WTC11 (cell line): ENCODE results near the gene SPI1. TPM values are rescaled to one million over a fixed set of nuclear protein-coding genes. Genes with fewer than 3 reads are reported as not detected.
A peak's percentile ranks its signal among the peaks of the same experiment; 100 is the strongest.

Experiments
- ATAC-seq: fragments of 200-7000 bp; cut with Tn5 transposase; 2 replicates; pipeline ENCODE4 v1.10.0; 2021; ENCODE audit warnings: mild to moderate bottlenecking, moderate library complexity
- CTCF ChIA-PET: fragments of 300-600 bp; sonication (Branson Sonifier 250); formaldehyde crosslinking; loops from one replicate; lab custom pipeline; 2021; ENCODE audit warnings: antibody characterized with exemption; lab: Charles Lee
- POLR2A ChIA-PET: fragments of 350-600 bp; sonication (Branson Sonifier 250); formaldehyde crosslinking; loops from one replicate; lab custom pipeline; 2021; ENCODE audit warnings: antibody characterized with exemption; lab: Charles Lee
- DNase-seq: peaks from one replicate; pipeline ENCODE4 v3.0.0; 2021; ENCODE audit warnings: low spot score
- H3K27ac Mint-ChIP-seq: 2 replicates; pipeline ENCODE4 v1.8.0; 2021; ENCODE audit warnings: mixed read lengths
- H3K27me3 Mint-ChIP-seq: 2 replicates; pipeline ENCODE4 v1.8.0; 2021; ENCODE audit warnings: low read depth, mild to moderate bottlenecking, moderate library complexity, mixed read lengths
- H3K36me3 Mint-ChIP-seq: 2 replicates; pipeline ENCODE4 v1.8.0; 2021; ENCODE audit warnings: mixed read lengths
- H3K4me1 Mint-ChIP-seq: 2 replicates; pipeline ENCODE4 v1.8.0; 2022; ENCODE audit warnings: mixed read lengths
- H3K4me3 Mint-ChIP-seq: 2 replicates; pipeline ENCODE4 v1.8.0; 2021; ENCODE audit warnings: mild to moderate bottlenecking, moderate library complexity, mixed read lengths
- H3K9me3 Mint-ChIP-seq: 2 replicates; pipeline ENCODE4 v1.8.0; 2021; ENCODE audit warnings: mixed read lengths
- ESRRA ChIP-seq: sonication (generic); formaldehyde crosslinking; IDR thresholded peaks from 2 replicates; pipeline ENCODE4 v1.8.1; 2022; ENCODE audit warnings: mild to moderate bottlenecking, missing genetic modification reagents, borderline replicate concordance
- FOXJ3 ChIP-seq: sonication (generic); formaldehyde crosslinking; IDR thresholded peaks from 2 replicates; pipeline ENCODE4 v1.9.0; 2021; ENCODE audit warnings: missing genetic modification reagents, mild to moderate bottlenecking, borderline replicate concordance
- FOXP1 ChIP-seq: sonication (generic); formaldehyde crosslinking; IDR thresholded peaks from 2 replicates; pipeline ENCODE4 v1.8.0; 2022; ENCODE audit warnings: missing genetic modification reagents, mild to moderate bottlenecking, moderate library complexity, borderline replicate concordance
- GRHL2 ChIP-seq: fragments of 250-450 bp; sonication (Bioruptor Pico); IDR thresholded peaks from 2 replicates; pipeline ENCODE4 v1.8.0; 2022; ENCODE audit warnings: mild to moderate bottlenecking, moderate library complexity; ENCODE audit not compliant: insufficient replicate concordance, severe bottlenecking
- GTF2I ChIP-seq: fragments of 250-450 bp; sonication (Bioruptor Pico); conservative IDR thresholded peaks from 2 replicates; pipeline ENCODE4 v1.4.0; 2021; ENCODE audit warnings: mild to moderate bottlenecking
- IRF2 ChIP-seq: sonication (generic); formaldehyde crosslinking; IDR thresholded peaks from 2 replicates; pipeline ENCODE4 v1.8.0; 2022; ENCODE audit warnings: low read depth, missing genetic modification reagents, borderline replicate concordance
- JAZF1 ChIP-seq: fragments of 250-450 bp; sonication (Bioruptor Pico); IDR thresholded peaks from 2 replicates; pipeline ENCODE4 v1.9.0; 2021; ENCODE audit warnings: moderate library complexity, mild to moderate bottlenecking, inconsistent platforms
- MYBL2 ChIP-seq: sonication (generic); formaldehyde crosslinking; IDR thresholded peaks from 2 replicates; pipeline ENCODE4 v1.8.1; 2023; ENCODE audit warnings: mild to moderate bottlenecking, moderate library complexity, missing genetic modification reagents
- NFYB ChIP-seq: sonication (generic); formaldehyde crosslinking; conservative IDR thresholded peaks from 2 replicates; pipeline ENCODE4 v1.8.0; 2022; ENCODE audit warnings: low read depth, missing genetic modification reagents
- SMAD3 ChIP-seq: sonication (generic); formaldehyde crosslinking; IDR thresholded peaks from 2 replicates; pipeline ENCODE4 v1.8.0; 2022; ENCODE audit warnings: missing genetic modification reagents, mild to moderate bottlenecking, borderline replicate concordance
- SP1 ChIP-seq: sonication (generic); formaldehyde crosslinking; conservative IDR thresholded peaks from 2 replicates; pipeline ENCODE4 v1.8.1; 2022; ENCODE audit warnings: missing genetic modification reagents
- TP53 ChIP-seq: sonication (generic); formaldehyde crosslinking; IDR thresholded peaks from 2 replicates; pipeline ENCODE4 v1.8.1; 2023; ENCODE audit warnings: mild to moderate bottlenecking, missing genetic modification reagents
- ZNF121 ChIP-seq: sonication (generic); formaldehyde crosslinking; IDR thresholded peaks from 2 replicates; pipeline ENCODE4 v1.8.0; 2023; ENCODE audit warnings: missing genetic modification reagents
- ZNF263 ChIP-seq: sonication (generic); formaldehyde crosslinking; IDR thresholded peaks from 2 replicates; pipeline ENCODE4 v1.8.1; 2022; ENCODE audit warnings: low read depth, mild to moderate bottlenecking, moderate library complexity, missing genetic modification reagents
- ZNF416 ChIP-seq: fragments of 250-450 bp; sonication (Bioruptor Pico); IDR thresholded peaks from 2 replicates; pipeline ENCODE4 v1.9.0; 2021; ENCODE audit warnings: mild to moderate bottlenecking, inconsistent platforms
- ZNF671 ChIP-seq: fragments of 250-450 bp; sonication (Bioruptor Pico); IDR thresholded peaks from 2 replicates; pipeline ENCODE4 v1.8.0; 2021; ENCODE audit warnings: mild to moderate bottlenecking
- total RNA-seq: library from RNA; stranded (reverse); gene quantifications from 3 replicates; pipeline ENCODE4 v1.2.3, GENCODE V29; 2021
- TF ChIP-seq, protein P1 (sequence below): sonication (generic); formaldehyde crosslinking; IDR thresholded peaks from 2 replicates; pipeline ENCODE4 v1.8.1; 2023; ENCODE audit warnings: mild to moderate bottlenecking, missing genetic modification reagents
- TF ChIP-seq, protein P2 (sequence below): fragments of 250-450 bp; sonication (Bioruptor Pico); IDR thresholded peaks from 2 replicates; pipeline ENCODE4 v1.9.0; 2021; ENCODE audit warnings: mild to moderate bottlenecking
- TF ChIP-seq, protein P3 (sequence below): fragments of 250-450 bp; sonication (Bioruptor Pico); IDR thresholded peaks from 2 replicates; pipeline ENCODE4 v1.9.0; 2021; ENCODE audit warnings: mild to moderate bottlenecking
- TF ChIP-seq, protein P4 (sequence below): sonication (generic); formaldehyde crosslinking; IDR thresholded peaks from 2 replicates; pipeline ENCODE4 v1.8.1; 2022; ENCODE audit warnings: missing genetic modification reagents, borderline replicate concordance
- TF ChIP-seq, protein P5 (sequence below): sonication (generic); formaldehyde crosslinking; IDR thresholded peaks from 2 replicates; pipeline ENCODE4 v1.8.1; 2022; ENCODE audit warnings: mild to moderate bottlenecking, moderate library complexity, missing genetic modification reagents

The SPI1 gene
- total RNA-seq, 1 experiment from 2014 or later: 0.59 TPM

DNA sequence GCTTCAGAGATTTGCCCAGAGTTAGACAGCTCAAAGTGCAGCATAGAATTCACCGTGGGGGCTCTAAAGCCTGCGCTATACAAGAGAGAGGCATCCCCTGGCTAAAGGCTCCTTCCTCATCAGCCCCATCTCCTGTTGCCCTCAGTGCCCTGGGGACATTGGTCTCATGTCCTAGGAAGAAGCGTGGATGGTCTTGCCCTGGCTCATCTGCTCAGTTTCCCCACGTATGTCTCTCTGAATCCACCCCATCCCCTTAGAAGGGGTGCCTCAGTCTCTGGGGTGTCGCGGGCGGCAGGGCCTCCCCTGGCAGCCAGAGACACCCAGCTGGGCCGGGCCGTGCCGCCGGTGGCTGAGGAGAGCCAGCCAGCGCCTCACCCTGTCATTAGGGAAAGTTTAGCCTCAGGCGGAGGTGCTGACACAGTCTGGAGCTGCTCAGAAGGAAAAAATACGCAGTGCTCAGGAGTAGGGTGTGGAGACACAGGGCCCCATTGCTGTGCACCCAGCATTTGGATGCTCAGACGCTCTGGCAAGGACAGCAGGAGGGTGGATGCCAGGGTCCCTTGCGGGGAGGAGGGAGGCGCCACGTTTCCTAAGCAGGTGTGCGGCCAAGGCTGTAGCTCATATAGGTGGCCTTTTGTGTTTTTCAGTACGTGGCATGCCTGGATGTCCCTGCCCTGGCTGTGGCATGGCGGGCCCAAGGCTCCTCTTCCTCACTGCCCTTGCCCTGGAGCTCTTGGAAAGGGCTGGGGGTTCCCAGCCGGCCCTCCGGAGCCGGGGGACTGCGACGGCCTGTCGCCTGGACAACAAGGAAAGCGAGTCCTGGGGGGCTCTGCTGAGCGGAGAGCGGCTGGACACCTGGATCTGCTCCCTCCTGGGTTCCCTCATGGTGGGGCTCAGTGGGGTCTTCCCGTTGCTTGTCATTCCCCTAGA, 31.4 kb upstream of the SPI1 start:
- peak overlapping the region; percentile 92 for H3K4me3 Mint-ChIP-seq
- DNase-seq: no peak
- POLR2A ChIA-PET: no interaction called here
- no peaks in the 10 kb centered on the region for H3K9me3 Mint-ChIP-seq
- H3K36me3 Mint-ChIP-seq: peaks cover 9% of the 10 kb centered on the region; the same call in 1 of the 2 replicates
- no peak overlapping the region for H3K27ac Mint-ChIP-seq
- no peak for TF ChIP-seq GRHL2 (CRISPR knock-in tag)
- TF ChIP-seq ESRRA (CRISPR knock-in tag): no peak
- TF ChIP-seq, protein P1, sequence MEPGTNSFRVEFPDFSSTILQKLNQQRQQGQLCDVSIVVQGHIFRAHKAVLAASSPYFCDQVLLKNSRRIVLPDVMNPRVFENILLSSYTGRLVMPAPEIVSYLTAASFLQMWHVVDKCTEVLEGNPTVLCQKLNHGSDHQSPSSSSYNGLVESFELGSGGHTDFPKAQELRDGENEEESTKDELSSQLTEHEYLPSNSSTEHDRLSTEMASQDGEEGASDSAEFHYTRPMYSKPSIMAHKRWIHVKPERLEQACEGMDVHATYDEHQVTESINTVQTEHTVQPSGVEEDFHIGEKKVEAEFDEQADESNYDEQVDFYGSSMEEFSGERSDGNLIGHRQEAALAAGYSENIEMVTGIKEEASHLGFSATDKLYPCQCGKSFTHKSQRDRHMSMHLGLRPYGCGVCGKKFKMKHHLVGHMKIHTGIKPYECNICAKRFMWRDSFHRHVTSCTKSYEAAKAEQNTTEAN: no peak
- no peak for TF ChIP-seq FOXJ3 (CRISPR knock-in tag)
- no peak for TF ChIP-seq TP53
- no peak for TF ChIP-seq NFYB (CRISPR knock-in tag)
- no peak for TF ChIP-seq FOXP1 (CRISPR knock-in tag)
- TF ChIP-seq JAZF1 (CRISPR knock-in tag): no peak
- TF ChIP-seq, protein P2, sequence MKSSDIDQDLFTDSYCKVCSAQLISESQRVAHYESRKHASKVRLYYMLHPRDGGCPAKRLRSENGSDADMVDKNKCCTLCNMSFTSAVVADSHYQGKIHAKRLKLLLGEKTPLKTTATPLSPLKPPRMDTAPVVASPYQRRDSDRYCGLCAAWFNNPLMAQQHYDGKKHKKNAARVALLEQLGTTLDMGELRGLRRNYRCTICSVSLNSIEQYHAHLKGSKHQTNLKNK: no peak
- TF ChIP-seq ZNF671 (CRISPR knock-in tag): no peak
- TF ChIP-seq ZNF121 (CRISPR knock-in tag): no peak
- TF ChIP-seq, protein P3, sequence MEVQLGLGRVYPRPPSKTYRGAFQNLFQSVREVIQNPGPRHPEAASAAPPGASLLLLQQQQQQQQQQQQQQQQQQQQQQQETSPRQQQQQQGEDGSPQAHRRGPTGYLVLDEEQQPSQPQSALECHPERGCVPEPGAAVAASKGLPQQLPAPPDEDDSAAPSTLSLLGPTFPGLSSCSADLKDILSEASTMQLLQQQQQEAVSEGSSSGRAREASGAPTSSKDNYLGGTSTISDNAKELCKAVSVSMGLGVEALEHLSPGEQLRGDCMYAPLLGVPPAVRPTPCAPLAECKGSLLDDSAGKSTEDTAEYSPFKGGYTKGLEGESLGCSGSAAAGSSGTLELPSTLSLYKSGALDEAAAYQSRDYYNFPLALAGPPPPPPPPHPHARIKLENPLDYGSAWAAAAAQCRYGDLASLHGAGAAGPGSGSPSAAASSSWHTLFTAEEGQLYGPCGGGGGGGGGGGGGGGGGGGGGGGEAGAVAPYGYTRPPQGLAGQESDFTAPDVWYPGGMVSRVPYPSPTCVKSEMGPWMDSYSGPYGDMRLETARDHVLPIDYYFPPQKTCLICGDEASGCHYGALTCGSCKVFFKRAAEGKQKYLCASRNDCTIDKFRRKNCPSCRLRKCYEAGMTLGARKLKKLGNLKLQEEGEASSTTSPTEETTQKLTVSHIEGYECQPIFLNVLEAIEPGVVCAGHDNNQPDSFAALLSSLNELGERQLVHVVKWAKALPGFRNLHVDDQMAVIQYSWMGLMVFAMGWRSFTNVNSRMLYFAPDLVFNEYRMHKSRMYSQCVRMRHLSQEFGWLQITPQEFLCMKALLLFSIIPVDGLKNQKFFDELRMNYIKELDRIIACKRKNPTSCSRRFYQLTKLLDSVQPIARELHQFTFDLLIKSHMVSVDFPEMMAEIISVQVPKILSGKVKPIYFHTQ (CRISPR knock-in tag): no peak
- TF ChIP-seq SMAD3 (CRISPR knock-in tag): no peak
- TF ChIP-seq, all 79 proteins: peak for 0
- no peak for ATAC-seq
- CTCF ChIA-PET: interaction anchor here (1.0 to 3.0 kb wide), 3 partner anchors 35 to 45 kb away, joined by 4 to 33 read pairs (median 26); no protein-coding TSS in a partner anchor
- Mint-ChIP-seq H3K4me1 (peaks cover 15% of the 10 kb centered on the region), H3K27me3 (no peaks in the 10 kb centered on the region)

DNA sequence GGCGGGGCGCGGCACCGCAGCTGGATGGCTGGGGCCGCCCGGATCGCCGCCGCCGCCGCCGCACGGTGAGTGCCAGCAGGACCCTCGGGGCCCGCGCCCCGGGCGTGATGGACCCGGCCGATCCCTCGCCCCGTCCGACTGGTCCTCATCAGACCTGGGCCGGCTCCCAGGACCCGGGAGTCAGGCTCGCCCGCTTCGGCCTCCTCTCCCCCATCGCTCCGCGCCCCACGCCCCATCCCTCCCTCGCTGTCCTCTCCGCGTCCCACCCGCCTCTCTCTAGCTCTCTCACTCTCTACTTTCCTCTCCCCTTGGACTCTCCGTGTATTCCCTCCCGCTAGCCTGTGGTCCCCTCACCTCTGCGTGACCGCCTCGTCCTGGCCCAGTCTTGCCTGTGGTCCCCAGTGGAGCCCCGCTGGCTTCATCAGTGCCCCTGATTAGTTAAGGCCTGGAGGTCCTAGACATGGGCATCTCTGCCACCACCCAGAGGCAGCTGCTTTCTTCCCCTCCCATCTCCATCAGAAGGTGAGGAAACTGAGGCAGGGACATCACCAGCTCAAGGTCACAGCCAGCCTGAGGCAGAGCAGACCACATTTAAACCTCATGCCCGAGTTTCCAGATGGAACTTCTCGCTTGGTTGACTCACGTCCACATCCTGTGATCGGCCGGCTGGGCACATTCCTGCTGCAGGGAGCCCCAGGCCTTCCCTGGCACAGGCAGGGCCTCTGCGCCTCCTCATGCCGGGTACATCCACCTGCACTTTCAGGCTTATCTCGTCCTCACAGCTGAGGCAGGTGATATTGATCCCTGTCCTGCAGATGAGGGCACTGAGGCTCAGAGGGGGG, 30.5 kb upstream of the SPI1 start:
- ATAC-seq (peak; percentile 7), DNase-seq (peak; percentile 49)
- POLR2A ChIA-PET: interaction anchor here (0.6 kb wide), 1 partner anchor 179 kb away, joined by 5 read pairs; no protein-coding TSS in a partner anchor
- H3K36me3 Mint-ChIP-seq: peaks cover 4% of the 10 kb centered on the region; the same call in 1 of the 2 replicates
- no peaks in the 10 kb centered on the region for H3K27me3 Mint-ChIP-seq
- H3K27ac Mint-ChIP-seq: peak overlapping the region; percentile 61; the same call in 1 of the 2 replicates
- no peaks in the 10 kb centered on the region for H3K9me3 Mint-ChIP-seq
- CTCF ChIA-PET: interaction anchor here (1.0 to 3.0 kb wide), 2 partner anchors 34 to 46 kb away, joined by 4 to 33 read pairs; no protein-coding TSS in a partner anchor
- peak overlapping the region; percentile 92 for H3K4me3 Mint-ChIP-seq
- H3K4me1 Mint-ChIP-seq: peaks cover 15% of the 10 kb centered on the region
- TF ChIP-seq, protein P4, sequence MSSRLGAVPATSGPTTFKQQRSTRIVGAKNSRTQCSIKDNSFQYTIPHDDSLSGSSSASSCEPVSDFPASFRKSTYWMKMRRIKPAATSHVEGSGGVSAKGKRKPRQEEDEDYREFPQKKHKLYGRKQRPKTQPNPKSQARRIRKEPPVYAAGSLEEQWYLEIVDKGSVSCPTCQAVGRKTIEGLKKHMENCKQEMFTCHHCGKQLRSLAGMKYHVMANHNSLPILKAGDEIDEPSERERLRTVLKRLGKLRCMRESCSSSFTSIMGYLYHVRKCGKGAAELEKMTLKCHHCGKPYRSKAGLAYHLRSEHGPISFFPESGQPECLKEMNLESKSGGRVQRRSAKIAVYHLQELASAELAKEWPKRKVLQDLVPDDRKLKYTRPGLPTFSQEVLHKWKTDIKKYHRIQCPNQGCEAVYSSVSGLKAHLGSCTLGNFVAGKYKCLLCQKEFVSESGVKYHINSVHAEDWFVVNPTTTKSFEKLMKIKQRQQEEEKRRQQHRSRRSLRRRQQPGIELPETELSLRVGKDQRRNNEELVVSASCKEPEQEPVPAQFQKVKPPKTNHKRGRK (CRISPR knock-in tag): no peak
- TF ChIP-seq, protein P2: no peak
- TF ChIP-seq, protein P3 (CRISPR knock-in tag): no peak
- TF ChIP-seq GTF2I (CRISPR knock-in tag): no peak
- no peak for TF ChIP-seq ZNF416
- no peak for TF ChIP-seq GRHL2 (CRISPR knock-in tag)
- TF ChIP-seq SP1: no peak
- no peak for TF ChIP-seq IRF2 (CRISPR knock-in tag)
- no peak for TF ChIP-seq MYBL2 (CRISPR knock-in tag)
- TF ChIP-seq, protein P5, sequence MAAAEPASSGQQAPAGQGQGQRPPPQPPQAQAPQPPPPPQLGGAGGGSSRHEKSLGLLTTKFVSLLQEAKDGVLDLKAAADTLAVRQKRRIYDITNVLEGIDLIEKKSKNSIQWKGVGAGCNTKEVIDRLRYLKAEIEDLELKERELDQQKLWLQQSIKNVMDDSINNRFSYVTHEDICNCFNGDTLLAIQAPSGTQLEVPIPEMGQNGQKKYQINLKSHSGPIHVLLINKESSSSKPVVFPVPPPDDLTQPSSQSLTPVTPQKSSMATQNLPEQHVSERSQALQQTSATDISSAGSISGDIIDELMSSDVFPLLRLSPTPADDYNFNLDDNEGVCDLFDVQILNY: no peak
- TF ChIP-seq ZNF263 (CRISPR knock-in tag): no peak
